Osteocyte (in vitro differentiated cells): ENCODE data around the gene NRSN1. TPM values are rescaled to one million over a fixed set of nuclear protein-coding genes. Genes with fewer than 3 reads are reported as not detected.

ENCODE experiments used
- DNase-seq: peaks from one replicate; pipeline ENCODE4 v3.0.0; 2021; ENCODE audit warnings: mixed read lengths; ENCODE audit not compliant: unreplicated experiment; ENCODE audit errors: extremely low spot score
- H3K27ac Mint-ChIP-seq: one replicate; pipeline ENCODE4 v1.8.0; 2021; ENCODE audit warnings: mild to moderate bottlenecking, mixed read lengths; ENCODE audit not compliant: unreplicated experiment
- H3K27me3 Mint-ChIP-seq: one replicate; pipeline ENCODE4 v1.8.0; 2021; ENCODE audit warnings: mixed read lengths; ENCODE audit not compliant: unreplicated experiment
- H3K36me3 Mint-ChIP-seq: one replicate; pipeline ENCODE4 v1.8.0; 2021; ENCODE audit warnings: mixed read lengths; ENCODE audit not compliant: unreplicated experiment
- H3K4me1 Mint-ChIP-seq: one replicate; pipeline ENCODE4 v1.8.0; 2021; ENCODE audit warnings: mixed read lengths; ENCODE audit not compliant: unreplicated experiment
- H3K4me3 Mint-ChIP-seq: one replicate; pipeline ENCODE4 v1.8.0; 2021; ENCODE audit warnings: mild to moderate bottlenecking, moderate library complexity, mixed read lengths; ENCODE audit not compliant: unreplicated experiment
- H3K9me3 Mint-ChIP-seq: one replicate; pipeline ENCODE4 v1.8.0; 2021; ENCODE audit warnings: mixed read lengths; ENCODE audit not compliant: unreplicated experiment
- CTCF ChIP-seq: fragments of 200-600 bp; sonication (generic); IDR thresholded peaks from 2 replicates; pipeline ENCODE4 v1.5.0; 2021; ENCODE audit warnings: antibody characterized with exemption, mild to moderate bottlenecking, moderate library complexity
- total RNA-seq: library from RNA; stranded (reverse); gene quantifications from 2 replicates; pipeline ENCODE4 v1.2.1, GENCODE V29; 2021

The NRSN1 gene
- total RNA-seq, 1 donor from 2014 or later: not detected

- DNase-seq: no peak
- H3K4me3 Mint-ChIP-seq: no peak overlapping the region
- no peaks in the 10 kb centered on the region for H3K36me3 Mint-ChIP-seq
- no peaks in the 10 kb centered on the region for H3K27me3 Mint-ChIP-seq
- no peaks in the 10 kb centered on the region for H3K4me1 Mint-ChIP-seq
- no peak for TF ChIP-seq CTCF
- H3K27ac Mint-ChIP-seq: no peak overlapping the region
- no peaks in the 10 kb centered on the region for H3K9me3 Mint-ChIP-seq
Observed at GRCh38 chr6:24105191-24105590, 20.8 kb upstream of the NRSN1 start.

- no peak for TF ChIP-seq CTCF
- Mint-ChIP-seq H3K4me3 (no peak overlapping the region), H3K36me3 (no peaks in the 10 kb centered on the region), H3K27ac (no peak overlapping the region), H3K4me1 (no peaks in the 10 kb centered on the region), H3K27me3 (no peaks in the 10 kb centered on the region), H3K9me3 (no peaks in the 10 kb centered on the region)
- DNase-seq: no peak
Observed at GRCh38 chr6:24106291-24106690, 19.7 kb upstream of the NRSN1 start.

GRCh38 chr6:24107294-24107693, 18.7 kb upstream of the NRSN1 start:
- Mint-ChIP-seq H3K36me3 (no peaks in the 10 kb centered on the region), H3K27me3 (no peaks in the 10 kb centered on the region), H3K4me1 (no peaks in the 10 kb centered on the region), H3K27ac (no peak overlapping the region), H3K4me3 (no peak overlapping the region), H3K9me3 (no peaks in the 10 kb centered on the region)
- DNase-seq: no peak
- no peak for TF ChIP-seq CTCF

- Mint-ChIP-seq H3K4me3 (no peak overlapping the region), H3K4me1 (no peaks in the 10 kb centered on the region), H3K27me3 (no peaks in the 10 kb centered on the region), H3K27ac (no peak overlapping the region), H3K9me3 (no peaks in the 10 kb centered on the region), H3K36me3 (no peaks in the 10 kb centered on the region)
- TF ChIP-seq CTCF: no peak
- DNase-seq: no peak
Observed at GRCh38 chr6:24108056-24108455, 18.0 kb upstream of the NRSN1 start.

GRCh38 chr6:24110417-24110816, 15.6 kb upstream of the NRSN1 start:
- H3K4me1 Mint-ChIP-seq: no peaks in the 10 kb centered on the region
- no peaks in the 10 kb centered on the region for H3K36me3 Mint-ChIP-seq
- no peak for DNase-seq
- no peak overlapping the region for H3K4me3 Mint-ChIP-seq
- peaks cover 14% of the 10 kb centered on the region for H3K9me3 Mint-ChIP-seq
- H3K27ac Mint-ChIP-seq: no peak overlapping the region
- no peak for TF ChIP-seq CTCF
- no peaks in the 10 kb centered on the region for H3K27me3 Mint-ChIP-seq
